Neutrophil (primary cell): Measurements from ENCODE around the gene NUCB2.

ENCODE experiments used
- H3K27ac ChIP-seq: fragments of 200-600 bp; sonication (generic); 2 replicates; pipeline ENCODE4 v1.5.1; 2016; ENCODE audit warnings: mild to moderate bottlenecking, moderate library complexity
- H3K27me3 ChIP-seq: fragments of 200-600 bp; sonication (generic); 2 replicates; pipeline ENCODE4 v1.6.0; 2016; ENCODE audit warnings: mild to moderate bottlenecking
- H3K36me3 ChIP-seq: fragments of 200-600 bp; sonication (generic); 2 replicates; pipeline ENCODE4 v1.5.1; 2017
- H3K4me1 ChIP-seq, 2 experiments: fragments of 200-600 bp in 1 of 2; sonication (generic) in 1 of 2; 1 replicate in 1 of 2; 2 replicates in 1 of 2; pipeline versions ENCODE4 v1.5.1 to v1.6.1; 2013 to 2016; ENCODE audit warnings: low read depth in 1 of 2, low read length in 1 of 2, mild to moderate bottlenecking in 1 of 2, moderate library complexity in 1 of 2; ENCODE audit not compliant: control insufficient read depth in 1 of 2, insufficient read depth in 1 of 2
- H3K4me3 ChIP-seq, 2 experiments: fragments of 200-600 bp in 1 of 2; sonication (generic) in 1 of 2; 1 replicate in 1 of 2; 2 replicates in 1 of 2; pipeline ENCODE4 v1.5.1; 2013 to 2016; ENCODE audit warnings: low read depth in 1 of 2, low read length in 1 of 2, mild to moderate bottlenecking in 1 of 2, moderate library complexity in 1 of 2
- H3K9me3 ChIP-seq: fragments of 200-600 bp; sonication (generic); 2 replicates; pipeline ENCODE4 v1.5.1; 2016
- TF ChIP-seq, protein P1 (sequence below): fragments of 200-600 bp; sonication (generic); IDR thresholded peaks from 2 replicates; pipeline ENCODE4 v1.5.1; 2016; ENCODE audit warnings: antibody characterized with exemption

Gene NUCB2

GRCh38 chr11:17273211-17273610 lies 3.3 kb upstream of the NUCB2 start:
- no peaks in the 10 kb centered on the region for H3K36me3 ChIP-seq
- H3K4me1 ChIP-seq, result peaks cover 23 to 34% of the 10 kb centered on the region in 2 experiments
- H3K4me3 ChIP-seq, result no peak overlapping the region
- no peaks in the 10 kb centered on the region for H3K9me3 ChIP-seq
- no peak overlapping the region for H3K27ac ChIP-seq
- TF ChIP-seq, protein P1, sequence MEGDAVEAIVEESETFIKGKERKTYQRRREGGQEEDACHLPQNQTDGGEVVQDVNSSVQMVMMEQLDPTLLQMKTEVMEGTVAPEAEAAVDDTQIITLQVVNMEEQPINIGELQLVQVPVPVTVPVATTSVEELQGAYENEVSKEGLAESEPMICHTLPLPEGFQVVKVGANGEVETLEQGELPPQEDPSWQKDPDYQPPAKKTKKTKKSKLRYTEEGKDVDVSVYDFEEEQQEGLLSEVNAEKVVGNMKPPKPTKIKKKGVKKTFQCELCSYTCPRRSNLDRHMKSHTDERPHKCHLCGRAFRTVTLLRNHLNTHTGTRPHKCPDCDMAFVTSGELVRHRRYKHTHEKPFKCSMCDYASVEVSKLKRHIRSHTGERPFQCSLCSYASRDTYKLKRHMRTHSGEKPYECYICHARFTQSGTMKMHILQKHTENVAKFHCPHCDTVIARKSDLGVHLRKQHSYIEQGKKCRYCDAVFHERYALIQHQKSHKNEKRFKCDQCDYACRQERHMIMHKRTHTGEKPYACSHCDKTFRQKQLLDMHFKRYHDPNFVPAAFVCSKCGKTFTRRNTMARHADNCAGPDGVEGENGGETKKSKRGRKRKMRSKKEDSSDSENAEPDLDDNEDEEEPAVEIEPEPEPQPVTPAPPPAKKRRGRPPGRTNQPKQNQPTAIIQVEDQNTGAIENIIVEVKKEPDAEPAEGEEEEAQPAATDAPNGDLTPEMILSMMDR, result no peak
- no peaks in the 10 kb centered on the region for H3K27me3 ChIP-seq

- TF ChIP-seq, protein P1, result no peak
- peaks cover 28 to 38% of the 10 kb centered on the region in 2 experiments for H3K4me1 ChIP-seq
Measured at GRCh38 chr11:17273668-17274282, 2.8 kb upstream of the NUCB2 start.

DNA sequence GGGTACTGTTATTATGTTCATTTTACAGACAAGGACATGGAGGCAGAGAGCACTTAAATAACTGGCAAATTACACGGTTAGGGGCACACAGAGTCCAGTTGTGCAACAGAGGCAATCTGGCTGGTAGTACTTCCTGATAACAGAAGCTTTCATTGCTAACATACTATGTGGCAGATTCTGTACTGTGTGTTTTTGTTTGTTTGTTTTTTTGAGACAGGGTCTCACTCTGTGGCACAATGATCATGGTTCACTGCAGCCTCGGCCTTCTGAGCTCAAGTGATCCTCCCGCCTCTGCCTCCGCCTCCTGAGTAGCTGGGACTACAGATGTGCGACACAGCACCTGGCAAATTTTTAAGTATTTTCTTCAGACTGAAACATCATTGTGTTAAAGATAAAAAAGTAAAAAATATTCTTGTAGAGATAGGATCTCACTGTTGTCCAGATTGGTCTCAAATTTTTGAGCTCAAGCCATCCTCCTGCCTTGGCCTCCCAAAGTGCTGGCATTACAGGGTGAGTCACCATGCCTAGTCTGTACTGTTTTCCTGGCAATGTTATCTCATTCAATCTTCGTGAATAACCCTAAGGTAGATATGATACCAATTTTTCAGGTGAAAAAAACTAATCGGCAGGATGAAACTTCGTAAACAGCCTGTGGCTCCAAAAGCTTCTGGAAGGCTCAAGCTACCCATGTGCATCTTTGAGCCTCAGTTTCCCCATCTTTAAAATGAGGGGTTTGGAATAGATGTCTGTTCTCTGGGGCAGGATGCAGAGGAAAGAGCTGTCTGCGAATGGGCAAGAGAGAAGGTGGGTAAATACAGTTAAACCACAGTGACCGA lies 921 bp upstream of the NUCB2 start:
- Histone ChIP-seq H3K9me3 (no peaks in the 10 kb centered on the region), H3K27ac (peak overlapping the region; percentile 80), H3K27me3 (no peaks in the 10 kb centered on the region), H3K4me1 (peaks cover 46 to 54% of the 10 kb centered on the region in 2 experiments), H3K36me3 (no peaks in the 10 kb centered on the region), H3K4me3 (peak overlapping the region; percentile 74 to 81)
- TF ChIP-seq, protein P1, result no peak

More at GRCh38 chr11:17273668-17274282, 2.8 kb upstream of the NUCB2 start:
- Histone ChIP-seq H3K36me3 (no peaks in the 10 kb centered on the region), H3K4me3 (no peak overlapping the region), H3K27ac (no peak overlapping the region), H3K27me3 (no peaks in the 10 kb centered on the region), H3K9me3 (no peaks in the 10 kb centered on the region)

DNA sequence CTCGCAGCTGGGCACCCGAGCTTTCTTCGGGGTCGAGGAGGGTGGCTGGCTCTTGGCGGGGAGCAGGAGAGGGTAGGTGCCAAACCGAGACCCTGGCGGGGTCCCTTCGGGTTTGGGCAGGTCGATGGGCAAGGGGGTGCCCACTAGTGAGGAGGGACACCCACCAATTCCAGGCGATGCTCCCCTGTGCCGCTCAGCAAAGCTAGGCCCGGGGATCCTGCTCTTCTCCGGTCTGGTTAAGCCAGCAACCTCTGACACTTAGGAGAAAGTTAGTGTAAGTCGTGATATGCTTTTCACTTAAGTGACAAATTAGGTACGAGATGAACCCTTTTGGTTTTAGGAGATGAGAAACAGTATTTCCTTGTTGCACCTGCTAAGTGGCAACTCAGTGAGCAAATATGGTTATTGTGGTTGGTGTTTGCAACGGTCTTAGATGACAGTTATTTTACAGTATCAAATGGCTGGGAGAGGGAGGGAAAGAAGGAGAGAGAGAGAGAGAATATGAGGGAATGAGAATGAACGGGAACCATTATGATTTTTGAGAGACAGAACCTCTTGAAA lies 565 bp downstream of the NUCB2 start:
- peaks cover 53 to 65% of the 10 kb centered on the region in 2 experiments for H3K4me1 ChIP-seq

DNA sequence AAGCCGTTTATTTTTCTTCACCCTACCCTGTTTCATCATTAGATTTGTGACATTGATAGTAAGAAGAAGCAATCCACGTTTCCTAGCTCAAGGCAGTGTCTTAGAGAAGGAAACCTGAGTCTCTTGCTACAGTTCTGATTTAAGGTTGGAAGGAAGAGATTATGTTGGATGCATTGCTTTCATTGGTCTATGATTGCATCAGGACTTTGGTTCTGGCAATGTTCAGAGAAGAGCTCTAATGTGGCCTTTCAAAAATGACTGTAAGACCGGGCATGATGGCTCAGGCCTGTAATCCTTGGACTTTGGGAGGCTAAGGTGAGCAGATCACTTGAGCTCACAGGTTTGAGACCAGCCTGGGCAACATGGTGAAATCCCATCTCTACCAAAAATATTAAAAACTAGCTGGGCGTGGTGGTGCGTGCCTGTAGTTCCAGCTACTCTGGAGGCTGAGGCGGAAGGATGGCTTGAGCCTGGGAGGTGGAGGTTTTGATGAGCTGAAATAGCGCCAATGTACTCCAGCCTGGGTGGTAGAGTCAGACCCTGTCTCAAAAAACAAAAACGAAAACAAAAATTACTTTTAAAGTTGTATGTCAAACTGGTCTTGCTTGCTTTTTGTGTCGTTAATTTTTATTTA lies 4.1 kb downstream of the NUCB2 start:
- peak overlapping the region; percentile 74 for H3K27ac ChIP-seq
- H3K4me3 ChIP-seq, result no peak overlapping the region
- no peaks in the 10 kb centered on the region for H3K27me3 ChIP-seq
- TF ChIP-seq, protein P1, result no peak
- H3K36me3 ChIP-seq, result no peaks in the 10 kb centered on the region
- no peaks in the 10 kb centered on the region for H3K9me3 ChIP-seq
- peaks cover 47 to 58% of the 10 kb centered on the region in 2 experiments for H3K4me1 ChIP-seq

More for the DNA sequence above, 565 bp downstream of the NUCB2 start:
- Histone ChIP-seq H3K27ac (peak overlapping the region; percentile 80), H3K4me3 (peak overlapping the region; percentile 74 to 81), H3K9me3 (no peaks in the 10 kb centered on the region), H3K36me3 (no peaks in the 10 kb centered on the region), H3K27me3 (no peaks in the 10 kb centered on the region)
- TF ChIP-seq, protein P1, result no peak
